Gastrocnemius medialis (tissue), 4 donors: ENCODE measurements around the gene RYR2. TPM values are rescaled to one million over a fixed set of nuclear protein-coding genes. Genes with fewer than 3 reads are reported as not detected.

Experiments used
- ATAC-seq, 2 donors: fragments of 150-250 bp; one replicate each; pipeline ENCODE4 v1.9.1; 2016
- DNase-seq, 2 donors: peaks; one replicate each; pipeline ENCODE4 v3.0.0-alpha.2; 2019
- H3K27ac ChIP-seq, 4 donors: fragments of 200-600 bp; sonication (generic); 1 replicate in 1 of 4; 2 replicates in 3 of 4; pipeline ENCODE4 v1.5.1; 2016 to 2018; ENCODE audit warnings: mild to moderate bottlenecking in 2 of 4, moderate library complexity in 1 of 4
- H3K27me3 ChIP-seq, 3 donors: fragments of 200-600 bp; sonication (generic) in 2 of 3; 1 replicate in 1 of 3; 2 replicates in 2 of 3; pipeline versions ENCODE4 v1.5.1 to v1.6.0; 2016 to 2019; ENCODE audit warnings: mild to moderate bottlenecking in 1 of 3, moderate library complexity in 1 of 3
- H3K36me3 ChIP-seq, 2 donors: fragments of 200-600 bp; sonication (generic) in 1 of 2; one replicate each; pipeline ENCODE4 v1.5.1; 2017 to 2018
- H3K4me1 ChIP-seq, 2 donors: fragments of 200-600 bp; sonication (generic) in 1 of 2; one replicate each; pipeline ENCODE4 v1.5.1; 2016 to 2017; ENCODE audit warnings: mild to moderate bottlenecking in 2 of 2
- H3K4me3 ChIP-seq, 4 donors: fragments of 200-600 bp; sonication (generic) in 3 of 4; 1 replicate in 1 of 4; 2 replicates in 3 of 4; pipeline ENCODE4 v1.5.1; 2016 to 2019; ENCODE audit warnings: mild to moderate bottlenecking in 2 of 4
- H3K9me3 ChIP-seq, 3 donors: fragments of 200-600 bp; sonication (generic) in 2 of 3; 1 replicate in 1 of 3; 2 replicates in 2 of 3; pipeline ENCODE4 v1.5.1; 2016 to 2019
- POLR2A ChIP-seq, 2 donors: fragments of 450-650 bp; IDR thresholded peaks; one replicate each; pipeline ENCODE4 v1.6.1; 2017; ENCODE audit warnings: antibody characterized with exemption in 2 of 2, mild to moderate bottlenecking in 2 of 2, moderate library complexity in 2 of 2
- in situ Hi-C, 4 donors: fragments of 200-750 bp; cut with MboI; loops; one replicate each; pipeline versions ENCODE4 v1.15.0 to v1.8.0; 2017; ENCODE audit warnings: low sequenced_read_pairs in 4 of 4
- intact Hi-C: fragments of 100-400 bp; cut with DNase I; formaldehyde crosslinking; loops from one replicate; pipeline ENCODE4 v1.15.1; 2023; ENCODE audit warnings: low total_unique reads
- total RNA-seq, 4 donors: library from RNA; depleted of rRNA; stranded (reverse); fragments of >200 nt; gene quantifications; one replicate each; pipeline versions ENCODE4 v1.1.0 to v1.2.3, GENCODE V29; 2016
- TF ChIP-seq, protein P1 (sequence below), 5 experiments: fragments of 450-650 bp in 3 of 5; fragments of 200-600 bp in 2 of 5; sonication (generic) in 2 of 5; IDR thresholded peaks in 4 of 5; conservative IDR thresholded peaks in 1 of 5; 1 replicate in 4 of 5; 2 replicates in 1 of 5; pipeline ENCODE4 v1.5.1; 2016 to 2019; ENCODE audit warnings: antibody characterized with exemption in 5 of 5, mild to moderate bottlenecking in 3 of 5, moderate library complexity in 3 of 5

RYR2 gene
- total RNA-seq, 4 donors from 2014 or later: 0.04 to 0.16 (median 0.07) TPM

DNA sequence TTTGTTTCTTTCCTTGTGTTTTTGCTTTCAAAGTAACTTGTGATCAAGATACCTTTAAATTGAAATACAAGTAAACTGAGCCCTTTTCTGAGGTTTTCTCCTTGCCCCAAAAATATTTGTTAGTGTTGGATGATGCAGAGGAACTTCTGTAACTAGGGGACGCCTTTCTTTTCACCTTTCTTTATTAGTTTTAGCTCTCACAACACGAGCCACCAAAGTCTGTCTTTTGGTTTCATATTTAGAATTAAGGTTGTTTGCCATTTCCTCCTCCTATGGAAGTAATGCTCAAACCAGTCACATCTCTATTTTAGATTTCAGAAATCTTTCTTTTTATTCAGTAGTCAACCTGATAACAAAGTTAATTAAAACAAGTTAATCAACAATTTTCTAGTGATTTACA is 727.9 kb downstream of the RYR2 start:
- intact Hi-C loops (no loop called here), in situ Hi-C loops (no loop called here)
- DNase-seq (no peak), ATAC-seq (no peak)
- no peak overlapping the region for H3K27ac ChIP-seq
- no peaks in the 10 kb centered on the region for H3K9me3 ChIP-seq
- no peaks in the 10 kb centered on the region for H3K36me3 ChIP-seq
- H3K27me3 ChIP-seq: no peaks in the 10 kb centered on the region
- no peaks in the 10 kb centered on the region for H3K4me1 ChIP-seq
- no peak overlapping the region for H3K4me3 ChIP-seq
- TF ChIP-seq POLR2A (IDR thresholded peaks at IDR 0.05): no peak
- TF ChIP-seq, protein P1, sequence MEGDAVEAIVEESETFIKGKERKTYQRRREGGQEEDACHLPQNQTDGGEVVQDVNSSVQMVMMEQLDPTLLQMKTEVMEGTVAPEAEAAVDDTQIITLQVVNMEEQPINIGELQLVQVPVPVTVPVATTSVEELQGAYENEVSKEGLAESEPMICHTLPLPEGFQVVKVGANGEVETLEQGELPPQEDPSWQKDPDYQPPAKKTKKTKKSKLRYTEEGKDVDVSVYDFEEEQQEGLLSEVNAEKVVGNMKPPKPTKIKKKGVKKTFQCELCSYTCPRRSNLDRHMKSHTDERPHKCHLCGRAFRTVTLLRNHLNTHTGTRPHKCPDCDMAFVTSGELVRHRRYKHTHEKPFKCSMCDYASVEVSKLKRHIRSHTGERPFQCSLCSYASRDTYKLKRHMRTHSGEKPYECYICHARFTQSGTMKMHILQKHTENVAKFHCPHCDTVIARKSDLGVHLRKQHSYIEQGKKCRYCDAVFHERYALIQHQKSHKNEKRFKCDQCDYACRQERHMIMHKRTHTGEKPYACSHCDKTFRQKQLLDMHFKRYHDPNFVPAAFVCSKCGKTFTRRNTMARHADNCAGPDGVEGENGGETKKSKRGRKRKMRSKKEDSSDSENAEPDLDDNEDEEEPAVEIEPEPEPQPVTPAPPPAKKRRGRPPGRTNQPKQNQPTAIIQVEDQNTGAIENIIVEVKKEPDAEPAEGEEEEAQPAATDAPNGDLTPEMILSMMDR (IDR thresholded peaks at IDR 0.05 in 4 of 5, conservative IDR thresholded peaks at IDR 0.05 in 1 of 5): no peak

DNA sequence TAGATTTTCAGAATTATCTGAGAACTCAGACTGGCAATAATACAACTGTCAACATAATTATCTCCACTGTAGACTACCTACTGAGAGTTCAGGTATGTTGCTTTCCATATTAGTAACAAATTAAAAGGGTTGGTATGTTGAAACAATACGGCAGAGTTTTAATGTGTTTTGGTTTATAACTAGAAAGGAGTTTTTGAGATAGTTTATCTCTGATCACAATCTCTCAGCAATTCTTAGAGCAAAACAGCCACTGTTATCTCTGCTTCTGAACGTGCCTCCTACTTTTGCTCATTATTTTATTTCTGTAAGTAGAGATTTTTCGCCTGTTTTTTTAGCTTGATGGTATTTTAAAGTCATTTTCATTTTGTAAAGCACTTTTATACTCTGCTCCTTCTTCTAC is 730.0 kb downstream of the RYR2 start:
- H3K9me3 ChIP-seq: no peaks in the 10 kb centered on the region
- intact Hi-C loops: no loop called here
- H3K36me3 ChIP-seq: no peaks in the 10 kb centered on the region
- H3K4me1 ChIP-seq: no peaks in the 10 kb centered on the region
- TF ChIP-seq, protein P1 (IDR thresholded peaks at IDR 0.05 in 4 of 5, conservative IDR thresholded peaks at IDR 0.05 in 1 of 5): no peak
- no peak for TF ChIP-seq POLR2A (IDR thresholded peaks at IDR 0.05)
- no peak overlapping the region for H3K4me3 ChIP-seq
- in situ Hi-C loops: no loop called here
- no peak overlapping the region for H3K27ac ChIP-seq
- H3K27me3 ChIP-seq: no peaks in the 10 kb centered on the region
- DNase-seq: no peak
- no peak for ATAC-seq

DNA sequence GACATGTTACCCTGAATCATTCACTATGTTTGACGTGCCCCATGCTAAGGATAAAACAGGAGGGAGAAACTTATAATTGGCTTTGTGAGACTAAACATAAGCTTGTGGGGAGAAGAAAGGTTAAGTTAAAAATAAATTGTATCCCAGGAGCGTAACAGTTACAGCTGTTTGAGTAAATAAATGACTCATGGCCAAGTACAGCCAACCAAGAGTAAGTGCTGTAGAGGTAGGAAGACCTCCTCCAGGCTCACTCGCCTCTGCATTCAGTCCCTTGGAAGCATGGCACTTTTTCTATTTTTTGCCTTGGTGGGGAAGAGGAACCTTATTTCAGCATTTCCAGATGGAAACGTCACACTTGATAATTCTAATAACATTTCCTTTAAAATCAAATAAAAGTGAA is 732.3 kb downstream of the RYR2 start:
- H3K4me1 ChIP-seq: no peaks in the 10 kb centered on the region
- no peaks in the 10 kb centered on the region for H3K9me3 ChIP-seq
- DNase-seq (no peak), ATAC-seq (no peak)
- in situ Hi-C loops: no loop called here
- no peak overlapping the region for H3K27ac ChIP-seq
- no peaks in the 10 kb centered on the region for H3K27me3 ChIP-seq
- no peak overlapping the region for H3K4me3 ChIP-seq
- TF ChIP-seq, protein P1 (IDR thresholded peaks at IDR 0.05 in 4 of 5, conservative IDR thresholded peaks at IDR 0.05 in 1 of 5): no peak
- no peak for TF ChIP-seq POLR2A (IDR thresholded peaks at IDR 0.05)
- intact Hi-C loops: no loop called here
- no peaks in the 10 kb centered on the region for H3K36me3 ChIP-seq

DNA sequence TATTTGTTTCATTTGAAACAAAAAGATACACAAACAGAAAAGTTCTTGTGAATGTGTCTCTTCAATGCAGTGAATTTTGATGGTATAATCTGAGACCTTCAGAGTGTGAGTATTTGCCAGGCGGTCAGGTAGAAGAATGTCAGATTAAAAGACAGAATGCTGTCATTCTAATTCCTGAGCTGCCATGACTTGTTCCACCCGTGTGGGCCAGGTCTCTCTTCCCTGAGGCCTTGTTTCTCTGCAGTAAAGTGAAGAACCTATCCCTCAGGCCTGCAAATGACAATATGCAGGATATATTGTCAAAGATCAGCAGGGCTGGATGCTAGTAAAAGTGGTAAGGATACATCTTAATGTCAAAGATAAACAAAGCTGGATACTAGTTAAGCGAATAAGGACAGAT is 737.4 kb downstream of the RYR2 start:
- no peak overlapping the region for H3K27ac ChIP-seq
- H3K9me3 ChIP-seq: no peaks in the 10 kb centered on the region
- in situ Hi-C loops (no loop called here), intact Hi-C loops (no loop called here)
- no peaks in the 10 kb centered on the region for H3K36me3 ChIP-seq
- no peak for TF ChIP-seq POLR2A (IDR thresholded peaks at IDR 0.05)
- TF ChIP-seq, protein P1 (IDR thresholded peaks at IDR 0.05 in 4 of 5, conservative IDR thresholded peaks at IDR 0.05 in 1 of 5): no peak
- ATAC-seq: no peak
- DNase-seq: no peak
- no peaks in the 10 kb centered on the region for H3K4me1 ChIP-seq
- H3K4me3 ChIP-seq: no peak overlapping the region
- no peaks in the 10 kb centered on the region for H3K27me3 ChIP-seq

DNA sequence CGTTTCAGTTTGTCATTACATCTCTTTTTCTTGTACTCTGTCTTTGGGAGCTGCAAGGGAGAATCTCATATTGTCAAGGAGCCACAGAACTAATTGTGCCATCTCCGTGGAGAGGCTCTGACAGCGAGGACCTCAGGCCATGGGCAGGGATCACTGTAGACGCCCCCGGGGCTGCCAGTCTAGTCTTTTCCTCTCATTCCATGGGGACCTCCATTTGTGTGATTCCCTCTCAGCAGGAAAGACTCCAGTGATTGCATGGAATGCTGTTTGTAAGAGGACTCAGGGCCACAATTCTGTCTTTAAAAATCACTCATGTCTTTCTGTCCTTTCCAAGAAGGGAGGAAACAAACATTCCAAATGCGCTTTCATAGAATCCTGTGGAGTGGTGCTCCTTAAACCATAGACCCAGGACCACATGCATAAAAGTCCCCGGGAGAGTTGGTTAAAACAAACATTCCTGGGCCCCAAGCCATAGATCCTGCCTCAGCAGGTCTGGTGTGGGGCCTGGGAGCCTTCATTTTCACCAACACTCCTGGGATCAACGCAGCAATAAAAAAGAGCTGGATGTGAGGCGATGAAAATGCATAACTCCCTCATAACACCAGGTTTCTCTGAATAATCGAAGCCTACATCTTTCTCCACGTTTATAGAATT is 744.2 kb downstream of the RYR2 start:
- in situ Hi-C loops: no loop called here
- no peaks in the 10 kb centered on the region for H3K36me3 ChIP-seq
- no peaks in the 10 kb centered on the region for H3K9me3 ChIP-seq
- H3K27ac ChIP-seq: no peak overlapping the region
- H3K4me3 ChIP-seq: no peak overlapping the region
- ATAC-seq: no peak
- TF ChIP-seq, protein P1 (IDR thresholded peaks at IDR 0.05 in 4 of 5, conservative IDR thresholded peaks at IDR 0.05 in 1 of 5): no peak
- no peak for TF ChIP-seq POLR2A (IDR thresholded peaks at IDR 0.05)
- DNase-seq: no peak
- intact Hi-C loops: no loop called here
- H3K4me1 ChIP-seq: no peaks in the 10 kb centered on the region
- no peaks in the 10 kb centered on the region for H3K27me3 ChIP-seq
